Measurements from ENCODE around the gene HAUS8. TPM values are rescaled to one million over a fixed set of nuclear protein-coding genes. Genes with fewer than 3 reads are reported as not detected.

HAUS8 gene
- total and polyA plus RNA-seq, 10 of the 15 experiments (the other 5 are each of a cell fraction or from before 2014, with no cell fraction given): 22.7 to 43.9 (median 34.4) TPM

DNA sequence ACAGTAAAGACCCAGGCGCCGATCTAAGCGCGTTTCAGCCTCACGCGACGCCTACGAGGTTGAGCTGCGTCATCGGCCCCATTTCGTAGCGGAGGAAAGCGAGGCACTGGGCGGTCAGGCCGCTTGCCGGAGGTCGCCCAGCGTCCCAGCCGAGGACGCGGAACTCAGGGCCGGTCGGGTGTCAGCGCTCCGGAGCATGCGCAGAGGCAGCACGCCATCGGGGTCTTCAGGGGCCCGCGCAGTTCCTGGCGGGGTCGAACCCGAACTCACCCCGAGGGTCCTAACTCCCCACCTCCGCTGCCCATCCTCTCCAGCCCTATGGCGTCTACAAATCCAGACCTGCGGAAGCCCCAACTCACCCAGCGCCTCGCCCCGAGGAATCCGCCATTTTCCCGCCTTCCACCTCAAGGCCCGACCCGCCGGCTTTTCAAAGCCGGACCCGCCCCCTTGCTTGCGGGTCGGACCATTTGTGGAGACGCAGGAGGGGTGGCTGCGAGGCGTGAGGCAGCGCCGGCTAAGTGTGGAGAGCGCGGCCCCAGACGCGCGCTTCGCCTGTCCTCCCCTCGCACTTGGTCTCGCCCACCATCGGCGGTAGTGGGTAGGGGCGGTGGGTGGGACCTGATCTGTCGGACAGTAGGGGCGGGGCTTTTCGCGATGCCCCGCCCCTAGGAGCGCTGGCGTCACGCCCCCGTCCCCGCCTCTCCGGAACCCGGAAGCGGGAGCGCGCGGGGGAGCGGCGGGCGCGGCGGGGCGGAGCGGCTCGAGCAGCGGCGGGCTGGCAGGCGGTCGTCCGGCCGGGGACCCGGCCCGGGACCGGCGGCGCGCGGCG is at the start of gene HAUS8, which contains the start of gene MYO9B (continued):
- TF ChIP-seq, protein P1, sequence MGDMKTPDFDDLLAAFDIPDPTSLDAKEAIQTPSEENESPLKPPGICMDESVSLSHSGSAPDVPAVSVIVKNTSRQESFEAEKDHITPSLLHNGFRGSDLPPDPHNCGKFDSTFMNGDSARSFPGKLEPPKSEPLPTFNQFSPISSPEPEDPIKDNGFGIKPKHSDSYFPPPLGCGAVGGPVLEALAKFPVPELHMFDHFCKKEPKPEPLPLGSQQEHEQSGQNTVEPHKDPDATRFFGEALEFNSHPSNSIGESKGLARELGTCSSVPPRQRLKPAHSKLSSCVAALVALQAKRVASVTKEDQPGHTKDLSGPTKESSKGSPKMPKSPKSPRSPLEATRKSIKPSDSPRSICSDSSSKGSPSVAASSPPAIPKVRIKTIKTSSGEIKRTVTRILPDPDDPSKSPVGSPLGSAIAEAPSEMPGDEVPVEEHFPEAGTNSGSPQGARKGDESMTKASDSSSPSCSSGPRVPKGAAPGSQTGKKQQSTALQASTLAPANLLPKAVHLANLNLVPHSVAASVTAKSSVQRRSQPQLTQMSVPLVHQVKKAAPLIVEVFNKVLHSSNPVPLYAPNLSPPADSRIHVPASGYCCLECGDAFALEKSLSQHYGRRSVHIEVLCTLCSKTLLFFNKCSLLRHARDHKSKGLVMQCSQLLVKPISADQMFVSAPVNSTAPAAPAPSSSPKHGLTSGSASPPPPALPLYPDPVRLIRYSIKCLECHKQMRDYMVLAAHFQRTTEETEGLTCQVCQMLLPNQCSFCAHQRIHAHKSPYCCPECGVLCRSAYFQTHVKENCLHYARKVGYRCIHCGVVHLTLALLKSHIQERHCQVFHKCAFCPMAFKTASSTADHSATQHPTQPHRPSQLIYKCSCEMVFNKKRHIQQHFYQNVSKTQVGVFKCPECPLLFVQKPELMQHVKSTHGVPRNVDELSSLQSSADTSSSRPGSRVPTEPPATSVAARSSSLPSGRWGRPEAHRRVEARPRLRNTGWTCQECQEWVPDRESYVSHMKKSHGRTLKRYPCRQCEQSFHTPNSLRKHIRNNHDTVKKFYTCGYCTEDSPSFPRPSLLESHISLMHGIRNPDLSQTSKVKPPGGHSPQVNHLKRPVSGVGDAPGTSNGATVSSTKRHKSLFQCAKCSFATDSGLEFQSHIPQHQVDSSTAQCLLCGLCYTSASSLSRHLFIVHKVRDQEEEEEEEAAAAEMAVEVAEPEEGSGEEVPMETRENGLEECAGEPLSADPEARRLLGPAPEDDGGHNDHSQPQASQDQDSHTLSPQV (IDR thresholded peaks at IDR 0.05): no peak
- TF ChIP-seq, protein P2, sequence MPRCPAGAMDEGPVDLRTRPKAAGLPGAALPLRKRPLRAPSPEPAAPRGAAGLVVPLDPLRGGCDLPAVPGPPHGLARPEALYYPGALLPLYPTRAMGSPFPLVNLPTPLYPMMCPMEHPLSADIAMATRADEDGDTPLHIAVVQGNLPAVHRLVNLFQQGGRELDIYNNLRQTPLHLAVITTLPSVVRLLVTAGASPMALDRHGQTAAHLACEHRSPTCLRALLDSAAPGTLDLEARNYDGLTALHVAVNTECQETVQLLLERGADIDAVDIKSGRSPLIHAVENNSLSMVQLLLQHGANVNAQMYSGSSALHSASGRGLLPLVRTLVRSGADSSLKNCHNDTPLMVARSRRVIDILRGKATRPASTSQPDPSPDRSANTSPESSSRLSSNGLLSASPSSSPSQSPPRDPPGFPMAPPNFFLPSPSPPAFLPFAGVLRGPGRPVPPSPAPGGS (IDR thresholded peaks at IDR 0.05; ENCODE audit: borderline replicate concordance, insufficient read depth, low read depth, low read length, poor library complexity, severe bottlenecking): peak; percentile 8
- TF ChIP-seq SIN3A (IDR thresholded peaks at IDR 0.05; ENCODE audit: low read depth, low read length) (peak; percentile 98), CREB1 (IDR thresholded peaks at IDR 0.05; ENCODE audit: low read depth) (peak; percentile 92), ATF7 (IDR thresholded peaks at IDR 0.05; ENCODE audit: low read depth) (peak; percentile 99), SMAD1 (IDR thresholded peaks at IDR 0.05; ENCODE audit: low read depth, partially characterized antibody) (no peak), BMI1 (IDR thresholded peaks at IDR 0.05; ENCODE audit: borderline replicate concordance) (no peak), BACH1 (IDR thresholded peaks at IDR 0.05; ENCODE audit: borderline replicate concordance) (peak; percentile 53), DPF2 (IDR thresholded peaks at IDR 0.05) (no peak)
- TF ChIP-seq, protein P3, sequence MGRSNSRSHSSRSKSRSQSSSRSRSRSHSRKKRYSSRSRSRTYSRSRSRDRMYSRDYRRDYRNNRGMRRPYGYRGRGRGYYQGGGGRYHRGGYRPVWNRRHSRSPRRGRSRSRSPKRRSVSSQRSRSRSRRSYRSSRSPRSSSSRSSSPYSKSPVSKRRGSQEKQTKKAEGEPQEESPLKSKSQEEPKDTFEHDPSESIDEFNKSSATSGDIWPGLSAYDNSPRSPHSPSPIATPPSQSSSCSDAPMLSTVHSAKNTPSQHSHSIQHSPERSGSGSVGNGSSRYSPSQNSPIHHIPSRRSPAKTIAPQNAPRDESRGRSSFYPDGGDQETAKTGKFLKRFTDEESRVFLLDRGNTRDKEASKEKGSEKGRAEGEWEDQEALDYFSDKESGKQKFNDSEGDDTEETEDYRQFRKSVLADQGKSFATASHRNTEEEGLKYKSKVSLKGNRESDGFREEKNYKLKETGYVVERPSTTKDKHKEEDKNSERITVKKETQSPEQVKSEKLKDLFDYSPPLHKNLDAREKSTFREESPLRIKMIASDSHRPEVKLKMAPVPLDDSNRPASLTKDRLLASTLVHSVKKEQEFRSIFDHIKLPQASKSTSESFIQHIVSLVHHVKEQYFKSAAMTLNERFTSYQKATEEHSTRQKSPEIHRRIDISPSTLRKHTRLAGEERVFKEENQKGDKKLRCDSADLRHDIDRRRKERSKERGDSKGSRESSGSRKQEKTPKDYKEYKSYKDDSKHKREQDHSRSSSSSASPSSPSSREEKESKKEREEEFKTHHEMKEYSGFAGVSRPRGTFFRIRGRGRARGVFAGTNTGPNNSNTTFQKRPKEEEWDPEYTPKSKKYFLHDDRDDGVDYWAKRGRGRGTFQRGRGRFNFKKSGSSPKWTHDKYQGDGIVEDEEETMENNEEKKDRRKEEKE (IDR thresholded peaks at IDR 0.05): peak; percentile 97
